Fibroblast of lung (primary cell): Measurements from ENCODE around the gene TNIP1. TPM values are rescaled to one million over a fixed set of nuclear protein-coding genes. Genes with fewer than 3 reads are reported as not detected.

ENCODE experiments used
- DNase-seq, 2 donors: peaks; one replicate each; pipeline versions ENCODE4 v3.0.0 to v3.0.0-alpha.2; 2010; ENCODE audit warnings: low read depth in 2 of 2
- H2AFZ ChIP-seq: 2 replicates; pipeline ENCODE4 v1.5.1; 2012; ENCODE audit warnings: low read length, control low read depth, inconsistent platforms
- H3K27ac ChIP-seq: 2 replicates; pipeline ENCODE4 v1.5.1; 2011; ENCODE audit warnings: low read length, control low read depth; ENCODE audit not compliant: insufficient read depth
- H3K27me3 ChIP-seq: 2 replicates; pipeline ENCODE4 v1.5.1; 2011; ENCODE audit warnings: mild to moderate bottlenecking, low read length; ENCODE audit not compliant: control insufficient read depth, insufficient read depth
- H3K36me3 ChIP-seq: 2 replicates; pipeline ENCODE4 v1.5.1; 2011; ENCODE audit warnings: low read length; ENCODE audit not compliant: control insufficient read depth, insufficient read depth
- H3K4me1 ChIP-seq: 2 replicates; pipeline ENCODE4 v1.5.1; 2011; ENCODE audit warnings: low read length; ENCODE audit not compliant: control insufficient read depth, insufficient read depth; ENCODE audit errors: extremely low read depth
- H3K4me2 ChIP-seq: 2 replicates; pipeline ENCODE4 v1.5.1; 2011; ENCODE audit warnings: low read length, control low read depth; ENCODE audit not compliant: insufficient read depth; ENCODE audit errors: extremely low read depth
- H3K4me3 ChIP-seq, 4 experiments: fragments of 200-600 bp in 1 of 4; sonication (generic) in 1 of 4; replicated peaks in 1 of 4; 2 replicates each; pipeline ENCODE4 v1.5.1; 2011 to 2016; ENCODE audit warnings: low read length in 4 of 4, low read depth in 3 of 4, mild to moderate bottlenecking in 3 of 4, control low read depth in 2 of 4, inconsistent platforms in 1 of 4, mixed read lengths in 1 of 4; ENCODE audit not compliant: insufficient read depth in 1 of 4; ENCODE audit errors: control extremely low read depth in 1 of 4
- H3K79me2 ChIP-seq: 2 replicates; pipeline ENCODE4 v1.5.1; 2012; ENCODE audit warnings: mild to moderate bottlenecking, low read length, inconsistent platforms; ENCODE audit not compliant: control insufficient read depth, insufficient read depth
- H3K9ac ChIP-seq: 2 replicates; pipeline ENCODE4 v1.5.1; 2011; ENCODE audit warnings: mild to moderate bottlenecking, low read length, control low read depth; ENCODE audit not compliant: insufficient read depth
- H3K9me3 ChIP-seq: 2 replicates; pipeline ENCODE4 v1.5.1; 2012; ENCODE audit warnings: low read depth, low read length; ENCODE audit not compliant: control insufficient read depth, insufficient read depth
- H4K20me1 ChIP-seq: 2 replicates; pipeline ENCODE4 v1.5.1; 2011; ENCODE audit warnings: low read length; ENCODE audit not compliant: control insufficient read depth, insufficient read depth; ENCODE audit errors: extremely low read depth
- CTCF ChIP-seq, 2 donors: IDR thresholded peaks in 1 of 2; conservative IDR thresholded peaks in 1 of 2; 1 replicate in 1 of 2; 2 replicates in 1 of 2; pipeline ENCODE4 v1.5.1; 2011 to 2012; ENCODE audit warnings: low read length in 2 of 2, control low read depth in 1 of 2, inconsistent platforms in 1 of 2, low read depth in 1 of 2, mild to moderate bottlenecking in 1 of 2
- EZH2 ChIP-seq: IDR thresholded peaks from 2 replicates; pipeline ENCODE4 v1.5.1; 2012; ENCODE audit warnings: low read length, control low read depth, mild to moderate bottlenecking; ENCODE audit errors: missing control alignments
- polyA plus RNA-seq, 2 donors: library from polyadenylated mRNA; depleted of rRNA in 1 of 2; stranded (reverse) in 1 of 2; unstranded in 1 of 2; fragments of >200 nt; gene quantifications; 2 replicates each; pipeline ENCODE4 v1.2.1, GENCODE V29; 2011 to 2012; ENCODE audit warnings: missing spikeins in 1 of 2
- total RNA-seq: library from RNA; depleted of rRNA; stranded (reverse); fragments of >200 nt; gene quantifications from 2 replicates; pipeline ENCODE4 v1.2.1, GENCODE V29; 2014

TNIP1 gene
- total and polyA plus RNA-seq, 2 donors (not counting 1 experiment from before 2014, with no cell fraction given), result 47.2 to 59.1 TPM

GRCh38 chr5:151004499-151004898 lies 76.3 kb downstream of the TNIP1 start:
- Histone ChIP-seq H3K4me1 (peaks cover 17% of the 10 kb centered on the region), H4K20me1 (no peaks in the 10 kb centered on the region), H3K9me3 (no peaks in the 10 kb centered on the region), H3K9ac (no peak overlapping the region), H3K36me3 (no peaks in the 10 kb centered on the region), H3K27ac (no peak overlapping the region), H3K4me2 (no peak overlapping the region), H3K4me3 (no peak overlapping the region), H2AFZ (no peak overlapping the region), H3K27me3 (peaks cover 2% of the 10 kb centered on the region), H3K79me2 (no peaks in the 10 kb centered on the region)
- DNase-seq, result no peak
- TF ChIP-seq EZH2, result no peak
- TF ChIP-seq CTCF (conservative IDR thresholded peaks at IDR 0.05 in 1 of 2, IDR thresholded peaks at IDR 0.05 in 1 of 2; ENCODE audit: low read depth in 1 of 2, low read length in 2 of 2), result no peak

- H3K27ac ChIP-seq, result no peak overlapping the region
- H3K9me3 ChIP-seq, result no peaks in the 10 kb centered on the region
- no peak for TF ChIP-seq CTCF (conservative IDR thresholded peaks at IDR 0.05 in 1 of 2, IDR thresholded peaks at IDR 0.05 in 1 of 2; ENCODE audit: low read depth in 1 of 2, low read length in 2 of 2)
- no peak for TF ChIP-seq EZH2
- H3K4me3 ChIP-seq, result no peak overlapping the region
- H3K27me3 ChIP-seq, result peaks cover 2% of the 10 kb centered on the region
- no peak for DNase-seq
- H4K20me1 ChIP-seq, result no peaks in the 10 kb centered on the region
- H3K9ac ChIP-seq, result no peak overlapping the region
- no peak overlapping the region for H2AFZ ChIP-seq
- H3K4me2 ChIP-seq, result no peak overlapping the region
- no peaks in the 10 kb centered on the region for H3K79me2 ChIP-seq
- H3K36me3 ChIP-seq, result no peaks in the 10 kb centered on the region
- H3K4me1 ChIP-seq, result peaks cover 17% of the 10 kb centered on the region
These were observed 77.4 kb downstream of the TNIP1 start for GRCh38 chr5:151003503-151003860.

GRCh38 chr5:151002681-151003502 lies 77.9 kb downstream of the TNIP1 start:
- no peaks in the 10 kb centered on the region for H4K20me1 ChIP-seq
- no peak for TF ChIP-seq EZH2
- no peak for TF ChIP-seq CTCF (conservative IDR thresholded peaks at IDR 0.05 in 1 of 2, IDR thresholded peaks at IDR 0.05 in 1 of 2; ENCODE audit: low read depth in 1 of 2, low read length in 2 of 2)
- peaks cover 2% of the 10 kb centered on the region for H3K27me3 ChIP-seq
- no peak overlapping the region for H3K4me3 ChIP-seq
- H3K36me3 ChIP-seq, result no peaks in the 10 kb centered on the region
- H3K4me1 ChIP-seq, result peaks cover 17% of the 10 kb centered on the region
- H3K27ac ChIP-seq, result no peak overlapping the region
- no peak for DNase-seq
- no peak overlapping the region for H3K9ac ChIP-seq
- H3K9me3 ChIP-seq, result no peaks in the 10 kb centered on the region
- H3K79me2 ChIP-seq, result no peaks in the 10 kb centered on the region
- H3K4me2 ChIP-seq, result no peak overlapping the region
- no peak overlapping the region for H2AFZ ChIP-seq
